ENCODE measurements around the gene ZC3HAV1.
A peak's percentile ranks its signal among the peaks of the same experiment; 100 is the strongest.
"Not testable (repeated sequence)": the region's sequence is repeated elsewhere in the genome, so short reads cannot be mapped to it uniquely, and the experiment has no call there.

ZC3HAV1 gene

GRCh38 chr7:139101637-139102158 is 7.8 kb downstream of the ZC3HAV1 start:
- H3K4me3 ChIP-seq (ENCODE audit: control insufficient read depth in 1 of 7, extremely low read depth in 1 of 7, insufficient read depth in 4 of 7, low read depth in 2 of 7, low read length in 6 of 7): peak overlapping the region in 1 of 7 experiments; percentile 75
- peaks cover 2 to 15% (median 8%) of the 10 kb centered on the region in 4 experiments for H3K36me3 ChIP-seq (ENCODE audit: control insufficient read depth in 4 of 4, insufficient read depth in 4 of 4, low read length in 3 of 4)
- H3K27me3 ChIP-seq (replicated peaks in 2 of 5; ENCODE audit: control insufficient read depth in 4 of 5, insufficient read depth in 5 of 5, low read length in 4 of 5); POLR2A ChIA-PET; H3K9me3 ChIP-seq (ENCODE audit: control extremely low read depth in 1 of 5, control insufficient read depth in 4 of 5, insufficient read depth in 2 of 5, low read depth in 1 of 5, low read length in 4 of 5); DNase-seq: not testable (repeated sequence)
- no CpG with 5 or more reads among the region's 4 CpGs for WGBS (ENCODE audit: insufficient coverage)
- H3K27ac ChIP-seq (ENCODE audit: insufficient read depth in 1 of 2, low read depth in 1 of 2, low read length in 2 of 2, poor library complexity in 1 of 2, severe bottlenecking in 2 of 2): peak overlapping the region; percentile 43 to 50
- CTCF ChIA-PET: interaction anchor here (1.1 kb wide), 1 partner anchor 11 kb away, joined by 3 read pairs; no protein-coding TSS in a partner anchor
- peaks cover 32 to 52% (median 42%) of the 10 kb centered on the region in 4 experiments for H3K4me1 ChIP-seq (ENCODE audit: control extremely low read depth in 1 of 4, control insufficient read depth in 4 of 4, insufficient read depth in 4 of 4, low read length in 3 of 4)

GRCh38 chr7:139099172-139099947 is 10.2 kb downstream of the ZC3HAV1 start:
- ChIA-PET POLR2A (no interaction called here), CTCF (interaction anchor here (1.4 kb wide), 1 partner anchor 18 kb away, joined by 3 read pairs; no protein-coding TSS in a partner anchor)
- Histone ChIP-seq H3K4me3 (ENCODE audit: control insufficient read depth in 1 of 7, extremely low read depth in 1 of 7, insufficient read depth in 4 of 7, low read depth in 2 of 7, low read length in 6 of 7) (no peak overlapping the region), H3K4me1 (ENCODE audit: control extremely low read depth in 1 of 4, control insufficient read depth in 4 of 4, insufficient read depth in 4 of 4, low read length in 3 of 4) (peaks cover 36 to 57% (median 49%) of the 10 kb centered on the region in 4 experiments), H3K36me3 (ENCODE audit: control insufficient read depth in 4 of 4, insufficient read depth in 4 of 4, low read length in 3 of 4) (peaks cover 2 to 19% (median 9%) of the 10 kb centered on the region in 4 experiments), H3K27ac (ENCODE audit: insufficient read depth in 1 of 2, low read depth in 1 of 2, low read length in 2 of 2, poor library complexity in 1 of 2, severe bottlenecking in 2 of 2) (no peak overlapping the region), H3K9me3 (ENCODE audit: control extremely low read depth in 1 of 5, control insufficient read depth in 4 of 5, insufficient read depth in 2 of 5, low read depth in 1 of 5, low read length in 4 of 5) (no peaks in the 10 kb centered on the region), H3K27me3 (replicated peaks in 2 of 5; ENCODE audit: control insufficient read depth in 4 of 5, insufficient read depth in 5 of 5, low read length in 4 of 5) (no peaks in the 10 kb centered on the region)
- 80% methylated on average over 3 of the region's 8 CpGs for WGBS (ENCODE audit: insufficient coverage)
- DNase-seq: no peak

GRCh38 chr7:139095194-139095659 is 14.3 kb downstream of the ZC3HAV1 start:
- POLR2A ChIA-PET: interaction anchor here (0.5 to 2.6 kb wide), 4 partner anchors 9 to 135 kb away, joined by 3 to 23 read pairs (median 4); no protein-coding TSS in a partner anchor
- no peaks in the 10 kb centered on the region for H3K27me3 ChIP-seq (replicated peaks in 2 of 5; ENCODE audit: control insufficient read depth in 4 of 5, insufficient read depth in 5 of 5, low read length in 4 of 5)
- peak overlapping the region in 6 of 7 experiments; percentile 24 to 67 (median 52) for H3K4me3 ChIP-seq (ENCODE audit: control insufficient read depth in 1 of 7, extremely low read depth in 1 of 7, insufficient read depth in 4 of 7, low read depth in 2 of 7, low read length in 6 of 7)
- peak overlapping the region; percentile 57 to 77 for H3K27ac ChIP-seq (ENCODE audit: insufficient read depth in 1 of 2, low read depth in 1 of 2, low read length in 2 of 2, poor library complexity in 1 of 2, severe bottlenecking in 2 of 2)
- peaks cover 25 to 74% (median 53%) of the 10 kb centered on the region in 4 experiments for H3K4me1 ChIP-seq (ENCODE audit: control extremely low read depth in 1 of 4, control insufficient read depth in 4 of 4, insufficient read depth in 4 of 4, low read length in 3 of 4)
- H3K36me3 ChIP-seq (ENCODE audit: control insufficient read depth in 4 of 4, insufficient read depth in 4 of 4, low read length in 3 of 4): peaks cover 4 to 38% (median 9%) of the 10 kb centered on the region in 4 experiments
- DNase-seq: peak; percentile 87 to 97 (median 95)
- no peaks in the 10 kb centered on the region for H3K9me3 ChIP-seq (ENCODE audit: control extremely low read depth in 1 of 5, control insufficient read depth in 4 of 5, insufficient read depth in 2 of 5, low read depth in 1 of 5, low read length in 4 of 5)
- CTCF ChIA-PET: interaction anchor here (0.6 to 2.9 kb wide), 18 partner anchors 8 to 78 kb away, joined by 3 to 20 read pairs (median 6); a partner anchor contains a TSS
- 11% methylated on average over 6 of the region's 13 CpGs for WGBS (ENCODE audit: insufficient coverage)

DNA sequence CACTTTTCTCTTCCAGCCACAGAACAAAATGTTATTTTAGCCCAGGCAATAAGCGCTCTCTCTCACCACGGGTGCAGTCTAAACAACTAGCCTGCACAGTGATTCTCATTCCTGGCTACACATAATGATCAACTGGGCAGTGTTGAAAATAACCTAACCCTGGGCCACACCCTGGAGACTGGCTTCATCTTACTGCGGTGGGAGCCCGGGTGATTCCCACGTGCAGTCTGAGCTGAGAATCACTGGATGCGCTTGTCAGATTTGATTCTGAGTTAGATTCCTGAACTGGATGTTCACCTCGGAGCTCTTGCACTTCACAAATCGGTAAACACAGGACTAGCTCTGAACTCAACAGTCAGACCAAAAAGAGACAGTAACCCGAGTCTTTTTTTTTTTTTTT is 14.9 kb downstream of the ZC3HAV1 start:
- Histone ChIP-seq H3K36me3 (ENCODE audit: control insufficient read depth in 4 of 4, insufficient read depth in 4 of 4, low read length in 3 of 4) (peaks cover 2 to 41% (median 8%) of the 10 kb centered on the region in 4 experiments), H3K4me1 (ENCODE audit: control extremely low read depth in 1 of 4, control insufficient read depth in 4 of 4, insufficient read depth in 4 of 4, low read length in 3 of 4) (peaks cover 25 to 76% (median 53%) of the 10 kb centered on the region in 4 experiments), H3K27me3 (replicated peaks in 2 of 5; ENCODE audit: control insufficient read depth in 4 of 5, insufficient read depth in 5 of 5, low read length in 4 of 5) (no peaks in the 10 kb centered on the region), H3K4me3 (ENCODE audit: control insufficient read depth in 1 of 7, extremely low read depth in 1 of 7, insufficient read depth in 4 of 7, low read depth in 2 of 7, low read length in 6 of 7) (peak overlapping the region in 6 of 7 experiments; percentile 24 to 67 (median 52)), H3K9me3 (ENCODE audit: control extremely low read depth in 1 of 5, control insufficient read depth in 4 of 5, insufficient read depth in 2 of 5, low read depth in 1 of 5, low read length in 4 of 5) (no peaks in the 10 kb centered on the region), H3K27ac (ENCODE audit: insufficient read depth in 1 of 2, low read depth in 1 of 2, low read length in 2 of 2, poor library complexity in 1 of 2, severe bottlenecking in 2 of 2) (peak overlapping the region; percentile 57 to 77)
- no peak for DNase-seq
- 58% methylated on average over 7 of the region's 9 CpGs for WGBS (ENCODE audit: insufficient coverage)
- ChIA-PET POLR2A (interaction anchor here (0.6 to 2.6 kb wide), 5 partner anchors 9 to 232 kb away, joined by 3 to 23 read pairs (median 4); no protein-coding TSS in a partner anchor), CTCF (interaction anchor here (0.6 to 2.9 kb wide), 17 partner anchors 9 to 78 kb away, joined by 3 to 20 read pairs (median 6); a partner anchor contains a TSS)

- Histone ChIP-seq H3K36me3 (ENCODE audit: control insufficient read depth in 4 of 4, insufficient read depth in 4 of 4, low read length in 3 of 4) (peaks cover 7 to 42% (median 12%) of the 10 kb centered on the region in 4 experiments), H3K4me1 (ENCODE audit: control extremely low read depth in 1 of 4, control insufficient read depth in 4 of 4, insufficient read depth in 4 of 4, low read length in 3 of 4) (peaks cover 22 to 71% (median 48%) of the 10 kb centered on the region in 4 experiments), H3K4me3 (ENCODE audit: control insufficient read depth in 1 of 7, extremely low read depth in 1 of 7, insufficient read depth in 4 of 7, low read depth in 2 of 7, low read length in 6 of 7) (peak overlapping the region in 1 of 7 experiments; percentile 67), H3K9me3 (ENCODE audit: control extremely low read depth in 1 of 5, control insufficient read depth in 4 of 5, insufficient read depth in 2 of 5, low read depth in 1 of 5, low read length in 4 of 5) (no peaks in the 10 kb centered on the region), H3K27ac (ENCODE audit: insufficient read depth in 1 of 2, low read depth in 1 of 2, low read length in 2 of 2, poor library complexity in 1 of 2, severe bottlenecking in 2 of 2) (peak overlapping the region in 1 of 2 experiments; percentile 77), H3K27me3 (replicated peaks in 2 of 5; ENCODE audit: control insufficient read depth in 4 of 5, insufficient read depth in 5 of 5, low read length in 4 of 5) (no peaks in the 10 kb centered on the region)
- CTCF ChIA-PET: interaction anchor here (1.6 to 2.9 kb wide), 9 partner anchors 10 to 77 kb away, joined by 4 to 20 read pairs (median 6); a partner anchor contains a TSS
- 75% methylated on average over 1 of the region's 3 CpGs for WGBS (ENCODE audit: insufficient coverage)
- no peak for DNase-seq
- POLR2A ChIA-PET: interaction anchor here (0.5 to 2.6 kb wide), 4 partner anchors 8 to 236 kb away, joined by 3 to 23 read pairs (median 4); no protein-coding TSS in a partner anchor
Observed at GRCh38 chr7:139094030-139094429, 15.5 kb downstream of the ZC3HAV1 start.

- not testable (repeated sequence) for DNase-seq; H3K4me3 ChIP-seq (ENCODE audit: control insufficient read depth in 1 of 7, extremely low read depth in 1 of 7, insufficient read depth in 4 of 7, low read depth in 2 of 7, low read length in 6 of 7)
- peaks cover 7 to 42% (median 12%) of the 10 kb centered on the region in 4 experiments for H3K36me3 ChIP-seq (ENCODE audit: control insufficient read depth in 4 of 4, insufficient read depth in 4 of 4, low read length in 3 of 4)
Observed at GRCh38 chr7:139093512-139093911, 16.0 kb downstream of the ZC3HAV1 start.

More at GRCh38 chr7:139093512-139093911, 16.0 kb downstream of the ZC3HAV1 start:
- 100% methylated on average over 4 of the region's 10 CpGs for WGBS (ENCODE audit: insufficient coverage)
- ChIA-PET CTCF (interaction anchor here (1.7 to 2.9 kb wide), 7 partner anchors 10 to 76 kb away, joined by 4 to 20 read pairs (median 9); no protein-coding TSS in a partner anchor), POLR2A (interaction anchor here (0.5 to 2.6 kb wide), 3 partner anchors 10 to 236 kb away, joined by 3 to 23 read pairs (median 3); no protein-coding TSS in a partner anchor)
- Histone ChIP-seq H3K27ac (ENCODE audit: insufficient read depth in 1 of 2, low read depth in 1 of 2, low read length in 2 of 2, poor library complexity in 1 of 2, severe bottlenecking in 2 of 2) (peak overlapping the region in 1 of 2 experiments; percentile 77), H3K4me1 (ENCODE audit: control extremely low read depth in 1 of 4, control insufficient read depth in 4 of 4, insufficient read depth in 4 of 4, low read length in 3 of 4) (peaks cover 20 to 67% (median 48%) of the 10 kb centered on the region in 4 experiments)
- not testable (repeated sequence) for H3K9me3 ChIP-seq (ENCODE audit: control extremely low read depth in 1 of 5, control insufficient read depth in 4 of 5, insufficient read depth in 2 of 5, low read depth in 1 of 5, low read length in 4 of 5); H3K27me3 ChIP-seq (replicated peaks in 2 of 5; ENCODE audit: control insufficient read depth in 4 of 5, insufficient read depth in 5 of 5, low read length in 4 of 5)

Data from common myeloid progenitor, CD34-positive (primary cell).